GM18858 (cell line): Measurements from ENCODE around the gene SLC36A3.
"Not testable (repeated sequence)": the region's sequence is repeated elsewhere in the genome, so short reads cannot be mapped to it uniquely, and the experiment has no call there.

Experiments used
- ATAC-seq: cut with Tn5 transposase; IDR thresholded peaks from one replicate; pipeline ENCODE4 v1.9.1; 2021; ENCODE audit not compliant: unreplicated experiment

SLC36A3 gene

DNA sequence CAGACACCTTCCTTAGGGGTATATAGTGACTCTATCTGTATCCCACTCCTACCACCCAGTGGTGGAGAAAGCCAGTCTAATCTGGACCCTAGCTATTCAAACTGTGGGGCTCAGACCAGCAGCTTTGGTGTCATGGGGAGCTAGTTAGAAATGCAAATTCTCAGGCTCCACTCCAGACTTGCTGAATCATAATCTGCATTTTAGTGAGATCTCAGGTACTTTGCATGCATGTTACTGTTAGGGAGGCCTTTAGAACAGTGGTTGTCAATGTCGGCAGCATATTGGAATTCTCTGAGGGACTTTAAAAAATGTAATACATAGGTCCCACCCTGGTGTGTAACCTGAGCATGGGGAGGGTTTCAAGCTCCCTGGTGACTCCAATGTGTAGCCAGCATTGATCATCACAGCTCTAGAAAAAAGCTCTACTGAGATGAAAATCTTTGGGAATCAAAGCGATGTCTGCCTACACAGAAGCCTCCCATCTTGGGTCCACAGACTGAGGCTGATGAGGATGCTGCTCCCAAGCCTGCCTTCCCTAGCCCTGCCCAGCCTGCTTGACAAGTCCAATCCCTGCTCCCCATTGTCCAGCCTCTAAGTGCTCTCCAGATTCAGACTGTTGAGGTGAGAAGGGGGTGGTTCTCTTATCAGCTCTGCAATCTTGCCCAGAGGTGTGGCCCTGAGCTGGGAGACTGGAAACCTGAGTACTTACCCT is 62.5 kb downstream of the SLC36A3 start:
- no peak for ATAC-seq

DNA sequence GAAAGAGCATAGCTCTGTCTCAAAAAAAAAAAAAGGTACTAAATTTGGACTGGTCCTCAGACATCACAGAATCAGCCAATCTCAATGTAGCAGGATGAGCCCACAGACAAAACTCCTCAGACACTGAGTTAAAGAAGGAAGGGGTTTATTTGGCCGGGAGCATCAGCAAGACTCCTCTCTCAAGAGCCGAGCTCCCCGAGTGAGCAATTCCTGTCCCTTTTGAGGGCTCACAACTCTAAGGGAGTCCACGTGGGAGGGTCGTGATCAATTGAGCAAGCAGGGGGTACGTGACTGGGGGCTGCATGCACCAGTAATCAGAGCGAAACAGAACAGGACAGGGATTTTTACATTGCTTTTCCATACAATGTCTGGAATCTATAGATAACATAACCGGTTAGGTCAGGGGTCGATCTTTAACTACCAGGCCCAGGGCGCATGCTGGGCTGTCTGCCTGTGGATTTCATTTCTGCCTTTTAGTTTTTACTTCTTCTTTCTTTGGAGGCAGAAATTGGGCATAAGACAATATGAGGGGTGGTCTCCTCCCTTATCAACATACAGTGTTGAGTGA is 63.2 kb downstream of the SLC36A3 start:
- ATAC-seq, result not testable (repeated sequence)

DNA sequence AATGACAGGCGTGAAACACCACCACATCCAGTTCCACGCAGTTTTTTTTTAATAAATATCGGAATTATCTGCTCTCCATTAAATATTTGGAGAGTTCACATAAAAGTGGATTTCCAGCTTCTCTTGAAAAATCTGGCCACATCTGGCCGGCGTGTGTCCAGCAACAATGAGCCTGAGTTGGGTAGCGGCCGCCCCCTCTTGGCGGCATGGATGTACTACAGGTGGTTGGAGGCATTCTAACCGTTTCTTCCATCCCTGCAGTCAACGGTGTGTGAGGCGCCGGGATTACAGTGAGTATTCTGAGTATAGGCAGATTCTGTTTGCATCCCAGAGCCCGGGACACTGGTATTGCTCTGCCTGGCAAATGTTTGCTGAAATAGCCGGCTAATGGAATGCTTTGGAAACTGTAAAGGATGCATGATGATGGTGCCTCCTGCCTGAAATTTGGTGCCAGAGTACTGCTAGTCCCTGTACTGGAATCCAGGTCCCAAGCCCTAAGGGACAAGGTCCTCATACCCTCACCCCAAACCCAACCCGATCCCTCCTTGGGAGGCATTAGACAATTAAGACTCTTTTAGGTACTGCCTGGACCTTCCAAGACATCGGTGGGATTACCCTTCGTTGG is 64.2 kb downstream of the SLC36A3 start:
- ATAC-seq, result no peak

DNA sequence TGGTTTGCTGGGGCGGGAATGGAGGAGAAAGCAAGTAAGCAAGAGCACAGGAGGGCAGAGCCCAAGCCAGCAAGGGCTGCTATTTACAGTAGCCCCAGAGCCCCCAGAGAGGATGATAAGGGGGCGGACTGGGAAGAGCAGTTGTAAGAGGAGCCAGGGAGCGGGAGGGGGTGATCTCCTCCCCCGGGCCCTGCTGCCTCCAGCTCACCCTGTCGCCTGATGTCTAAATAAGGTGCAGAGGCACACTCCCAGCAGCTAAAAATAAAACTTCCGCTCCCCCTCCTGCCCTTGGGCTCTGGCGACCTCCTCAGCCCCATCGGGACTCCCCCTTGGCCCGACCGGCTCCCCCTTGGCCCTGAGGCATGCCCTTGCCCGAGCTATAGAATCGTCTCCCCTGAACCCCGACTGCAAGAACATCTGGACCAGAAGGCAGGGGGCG is 65.2 kb downstream of the SLC36A3 start:
- ATAC-seq, result peak; percentile 30

DNA sequence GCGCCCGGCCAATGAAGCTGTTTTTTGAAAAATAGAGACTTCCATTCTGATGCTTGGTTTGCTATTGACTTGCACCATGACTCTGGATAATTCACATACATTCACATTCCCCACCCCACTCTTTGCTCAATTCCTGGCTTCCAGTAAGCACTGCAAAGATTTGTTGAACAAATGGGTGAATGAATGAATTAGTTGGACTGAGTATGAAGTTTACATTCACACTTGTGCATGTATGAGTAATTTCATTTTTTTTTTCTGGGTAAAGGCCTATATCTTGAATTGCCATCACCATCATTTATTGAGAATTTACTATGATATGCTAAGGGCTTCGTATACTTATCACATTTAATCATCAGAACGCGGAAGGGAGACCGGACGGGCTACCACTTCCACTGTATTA is 65.9 kb downstream of the SLC36A3 start:
- no peak for ATAC-seq

DNA sequence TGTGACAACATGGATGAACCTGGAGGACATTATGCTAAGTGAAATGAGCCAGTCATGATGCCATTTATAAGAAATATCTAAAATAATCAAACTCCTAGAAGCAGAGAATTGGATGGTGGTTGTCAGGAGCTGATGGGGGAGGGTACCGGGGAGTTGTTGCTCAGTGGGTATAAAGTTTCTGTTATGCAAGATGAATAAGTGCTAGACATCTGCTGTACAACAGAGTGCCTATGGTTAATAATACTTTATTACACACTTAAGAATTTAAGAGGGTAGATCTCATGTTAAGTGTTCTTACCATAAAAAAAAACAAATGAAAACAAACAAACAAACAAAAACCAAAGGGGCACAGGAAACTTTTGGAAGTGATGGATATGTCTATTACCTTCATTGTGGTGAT is 66.7 kb downstream of the SLC36A3 start:
- ATAC-seq, result no peak

DNA sequence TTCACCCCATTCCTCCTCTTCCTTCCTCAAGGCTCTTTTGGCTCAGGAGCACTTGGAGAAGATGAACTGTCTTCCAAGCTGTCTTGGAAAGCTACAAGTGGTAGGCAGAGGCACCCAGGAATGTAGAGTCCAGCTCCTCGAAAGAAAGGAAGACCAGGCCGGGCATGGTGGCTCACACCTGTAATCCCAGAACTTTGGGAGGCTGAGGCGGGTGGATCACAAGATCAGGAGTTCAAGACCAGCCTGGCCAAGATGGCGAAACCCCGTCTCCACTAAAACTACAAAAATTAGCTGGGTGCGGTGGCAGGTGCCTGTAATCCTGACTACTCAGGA is 68.4 kb downstream of the SLC36A3 start:
- ATAC-seq, result not testable (repeated sequence)

DNA sequence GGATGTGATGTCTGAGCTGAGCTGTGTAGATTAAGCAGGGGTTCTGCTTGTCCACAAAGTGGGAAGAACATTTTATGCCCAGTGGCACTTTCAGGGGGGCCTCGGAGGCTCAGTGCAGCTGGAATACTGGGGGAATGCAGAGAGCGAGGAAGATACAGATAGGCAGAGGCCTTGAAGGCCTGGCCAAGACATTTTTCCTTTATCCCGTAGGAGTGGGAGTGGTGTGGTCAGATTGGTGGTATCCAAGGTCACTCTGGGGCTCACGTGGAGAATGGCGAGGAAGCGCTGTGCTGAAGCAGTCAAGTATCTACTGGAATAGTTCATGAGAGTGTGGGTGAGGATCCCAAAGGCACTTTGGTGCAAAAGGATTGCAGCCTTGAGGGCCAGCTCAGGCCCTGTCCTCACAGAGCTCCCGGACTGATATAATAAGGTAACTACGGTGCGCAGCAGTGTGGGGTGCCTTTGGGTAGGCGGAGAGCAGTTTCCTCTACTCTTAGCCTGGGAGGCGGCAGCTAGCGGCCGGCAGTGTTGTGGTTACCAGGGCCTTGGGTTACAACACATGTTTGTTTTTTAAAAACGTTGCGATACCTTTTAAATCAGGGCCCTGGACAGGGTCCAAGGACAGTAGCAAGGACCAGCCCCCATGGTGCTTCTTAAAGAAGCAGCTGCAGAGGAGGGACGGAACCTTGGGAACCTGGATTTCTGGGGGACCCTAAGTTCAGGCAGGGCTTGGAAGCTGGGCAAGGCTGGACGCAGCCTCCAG is 68.9 kb downstream of the SLC36A3 start:
- ATAC-seq, result peak; percentile 67

DNA sequence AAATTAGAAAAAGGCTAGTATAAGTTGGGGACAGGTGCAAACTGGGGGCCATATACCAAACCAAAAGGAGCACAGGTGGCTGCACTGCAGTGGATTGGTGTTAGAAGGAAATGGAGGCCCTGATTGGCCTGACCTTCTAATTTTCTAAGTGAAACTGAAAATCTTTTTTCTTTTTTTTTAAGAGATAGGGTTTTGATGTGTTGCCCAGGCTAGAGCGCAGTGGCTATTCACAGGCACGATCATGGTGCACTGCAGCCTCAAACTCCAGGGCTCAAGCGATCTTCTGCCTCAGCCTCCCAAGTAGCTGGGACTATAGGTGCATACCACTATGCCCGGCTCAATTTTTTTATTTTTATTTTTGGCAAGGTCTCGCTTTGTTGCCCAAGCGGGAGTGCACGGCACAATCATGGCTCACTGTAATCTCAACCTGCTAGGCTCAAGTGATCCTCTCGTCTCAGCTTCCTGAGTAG is 69.9 kb downstream of the SLC36A3 start:
- peak; percentile 60 for ATAC-seq

DNA sequence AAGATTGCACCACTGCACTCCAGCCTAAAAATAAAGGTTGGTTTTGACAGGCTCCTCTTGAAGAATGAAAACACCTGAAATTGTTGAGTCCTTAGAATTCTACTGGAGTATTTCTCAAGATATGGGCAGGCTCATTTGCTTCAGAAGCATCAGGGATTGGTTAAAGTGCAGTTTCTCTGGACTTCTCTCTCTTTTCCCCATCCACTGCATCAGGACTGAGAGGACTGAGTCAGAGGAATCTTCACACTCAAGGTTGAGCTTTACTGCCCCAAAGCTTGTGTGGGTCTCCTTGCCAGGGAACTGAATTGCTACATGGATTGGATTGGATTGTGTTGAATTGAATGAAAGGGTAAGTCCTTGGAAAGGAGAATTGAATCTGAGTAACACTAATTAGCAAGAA is 72.2 kb downstream of the SLC36A3 start:
- no peak for ATAC-seq

DNA sequence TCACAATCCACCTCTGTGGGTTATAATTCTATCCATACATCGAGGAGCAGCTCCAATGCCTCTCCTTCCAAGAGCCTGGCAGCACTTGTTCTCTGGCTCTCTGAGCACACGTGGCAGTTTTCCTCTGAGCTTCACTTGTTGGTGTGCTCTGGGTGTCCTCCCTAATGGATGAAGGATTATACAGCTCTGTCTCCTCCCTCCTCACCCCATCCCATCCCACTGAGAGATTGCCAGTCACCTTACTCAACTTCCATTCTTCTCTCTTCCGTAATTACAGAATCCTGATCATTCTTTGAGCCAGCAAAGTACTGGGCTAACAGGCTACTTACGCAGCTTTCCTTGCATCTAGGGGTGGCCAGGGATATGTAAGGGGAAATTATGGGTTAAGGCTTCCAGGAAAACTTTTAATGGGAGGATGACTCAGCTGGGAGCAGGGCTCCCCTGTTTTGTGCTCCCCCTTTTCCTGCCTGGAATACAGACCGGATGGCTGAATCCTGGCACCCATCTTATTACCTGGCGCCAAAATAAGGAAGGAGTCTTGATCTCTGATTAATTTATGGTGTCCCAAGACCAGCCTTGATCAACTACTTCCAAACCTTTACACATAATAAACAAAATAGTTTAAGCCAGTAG is 73.4 kb downstream of the SLC36A3 start:
- ATAC-seq, result no peak

DNA sequence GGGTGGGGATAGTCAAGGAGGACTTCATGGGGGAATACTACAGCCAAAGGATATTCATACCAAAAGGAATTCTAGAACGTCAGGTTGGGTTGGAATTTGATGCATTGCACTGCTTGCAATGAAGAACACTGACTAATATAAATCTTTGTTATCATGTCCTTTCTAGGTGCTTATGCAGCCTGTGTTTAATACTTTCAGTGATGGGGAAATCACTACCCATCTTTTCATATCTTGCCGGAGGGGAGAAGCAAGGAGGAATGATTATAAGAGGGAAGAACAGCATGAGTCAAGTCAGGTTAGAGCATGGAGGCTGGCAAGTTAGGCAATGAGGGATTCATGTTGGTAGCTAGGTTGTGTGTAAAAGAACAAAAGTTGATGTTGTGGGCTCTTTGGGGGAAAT is 74.6 kb downstream of the SLC36A3 start:
- ATAC-seq, result no peak

DNA sequence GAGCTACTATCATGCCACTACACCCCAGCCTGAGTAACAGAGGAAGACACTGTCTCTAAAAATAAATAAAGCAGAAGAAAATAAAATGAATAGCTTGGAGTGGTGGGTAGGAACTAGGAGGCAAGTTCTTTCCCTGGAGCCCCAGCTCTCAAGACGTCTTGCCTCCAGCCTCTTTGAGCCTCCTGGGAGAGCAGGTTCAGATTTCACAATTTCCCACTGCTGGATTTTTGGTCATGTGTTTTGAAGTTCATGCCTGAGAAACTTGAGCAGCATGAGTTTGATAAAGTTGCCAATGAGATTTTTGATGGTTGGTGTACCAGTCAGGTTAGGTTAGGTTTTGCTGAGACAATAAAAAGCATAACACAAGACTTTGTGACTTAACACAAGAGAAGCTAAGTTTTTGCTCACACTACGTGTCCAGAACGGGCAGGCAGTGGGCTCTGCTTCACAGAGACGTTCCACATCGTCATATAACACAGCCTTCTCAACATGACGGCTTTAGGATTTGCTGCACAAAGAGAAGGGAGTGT is 75.6 kb downstream of the SLC36A3 start:
- no peak for ATAC-seq
